ENCODE measurements around the gene CRLF3. TPM values are rescaled to one million over a fixed set of nuclear protein-coding genes. Genes with fewer than 3 reads are reported as not detected.
"Not testable (repeated sequence)": the region's sequence is repeated elsewhere in the genome, so short reads cannot be mapped to it uniquely, and the experiment has no call there.

Gene CRLF3
- total RNA-seq, 1 donor from 2014 or later = 6.1 TPM

DNA sequence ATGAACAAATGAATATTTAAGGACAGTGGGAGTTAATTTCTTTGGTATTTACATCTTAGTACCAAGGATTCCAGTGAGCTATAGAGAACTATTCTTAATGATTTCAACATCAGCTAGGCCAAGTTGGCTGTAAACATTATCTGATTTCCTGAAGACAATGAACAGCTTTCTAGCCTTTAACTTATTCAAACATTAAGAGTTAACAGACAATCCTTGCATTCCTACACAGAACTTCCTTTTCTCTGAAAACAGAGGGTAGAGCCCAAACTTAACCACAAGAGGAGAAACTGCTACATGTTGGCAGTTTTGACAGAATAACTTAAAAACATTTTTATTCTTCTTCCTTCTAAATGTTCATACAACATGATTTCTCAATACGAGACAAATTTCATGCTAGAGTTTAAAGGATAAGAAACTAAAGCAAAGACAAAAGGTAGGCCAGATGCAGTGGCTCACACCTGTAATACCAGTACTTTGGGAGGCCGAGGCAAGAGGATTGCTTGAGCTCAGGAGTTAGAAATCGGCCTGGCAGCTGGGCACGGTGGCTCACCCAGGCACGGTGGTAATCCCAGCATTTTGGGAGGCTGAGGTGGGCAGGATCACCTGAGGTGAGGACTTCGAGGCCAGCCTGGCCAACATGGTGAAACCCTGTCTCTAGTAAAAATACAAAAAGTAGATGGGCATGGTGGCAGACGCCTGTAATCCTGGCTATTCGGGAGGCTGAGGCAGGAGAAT lies 4.4 kb downstream of the CRLF3 start:
- DNase-seq = no peak
- intact Hi-C loops (cut with micrococcal nuclease) = no loop called here
- no peak for ATAC-seq

DNA sequence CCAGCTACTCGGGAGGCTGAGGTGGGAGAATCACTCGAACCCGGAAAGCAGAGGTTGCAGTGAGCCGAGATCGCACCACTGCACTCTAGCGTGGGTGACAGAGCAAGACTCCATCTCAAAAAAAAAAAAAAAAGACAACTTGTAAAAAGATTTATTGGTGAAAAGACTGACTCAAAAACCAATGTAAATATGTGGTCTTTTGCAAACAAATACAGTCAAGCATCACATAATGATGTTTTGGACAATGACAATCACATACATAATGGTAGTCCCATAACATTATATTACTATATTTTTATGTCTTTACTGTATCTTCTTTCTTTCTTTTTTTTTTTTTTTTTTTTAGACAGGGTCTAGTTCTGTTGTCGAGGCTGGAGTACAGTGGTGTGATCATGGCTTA lies 8.3 kb downstream of the CRLF3 start:
- DNase-seq (no peak), ATAC-seq (no peak)
- intact Hi-C loops (cut with micrococcal nuclease) = no loop called here

DNA sequence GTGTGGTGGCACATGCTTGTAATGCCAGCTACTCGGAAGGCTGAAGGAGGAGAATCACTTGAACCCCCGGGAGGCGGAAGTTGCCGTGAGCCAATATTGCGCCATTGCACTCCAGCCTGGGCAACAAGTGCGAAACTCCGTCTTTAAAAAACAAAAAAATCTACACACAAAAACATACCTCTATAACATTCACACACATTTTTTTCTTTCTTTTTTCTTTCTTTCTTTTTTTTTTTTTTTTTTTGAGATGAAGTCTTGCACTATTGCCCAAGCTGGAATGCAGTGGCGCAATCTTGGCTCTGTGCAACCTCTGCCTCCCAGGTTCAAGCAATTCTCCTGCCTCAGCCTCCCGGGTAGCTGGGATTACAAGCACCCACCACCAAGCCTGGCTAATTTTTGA lies 9.6 kb downstream of the CRLF3 start:
- ATAC-seq; intact Hi-C loops (cut with micrococcal nuclease): not testable (repeated sequence)
- peak; percentile 44 for DNase-seq

DNA sequence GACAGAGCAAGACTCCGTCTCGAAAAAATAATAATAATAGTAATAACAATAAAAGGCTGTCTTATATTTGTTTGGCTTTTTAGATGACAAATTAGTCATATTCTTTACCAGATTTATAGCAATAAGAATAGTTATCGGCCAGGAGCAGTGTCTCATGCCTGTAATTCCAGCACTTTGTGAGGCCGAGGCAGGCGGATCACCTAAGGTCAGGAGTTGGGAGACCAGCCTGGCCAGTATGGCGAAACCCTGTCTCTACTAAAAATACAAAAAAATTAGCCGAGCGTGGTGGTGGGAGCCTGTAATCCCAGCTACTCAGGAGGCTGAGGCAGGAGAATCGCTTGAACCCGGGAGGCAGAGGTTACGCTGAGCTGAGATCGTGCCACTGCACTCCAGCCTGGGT lies 10.3 kb downstream of the CRLF3 start:
- ATAC-seq; intact Hi-C loops (cut with micrococcal nuclease): not testable (repeated sequence)

DNA sequence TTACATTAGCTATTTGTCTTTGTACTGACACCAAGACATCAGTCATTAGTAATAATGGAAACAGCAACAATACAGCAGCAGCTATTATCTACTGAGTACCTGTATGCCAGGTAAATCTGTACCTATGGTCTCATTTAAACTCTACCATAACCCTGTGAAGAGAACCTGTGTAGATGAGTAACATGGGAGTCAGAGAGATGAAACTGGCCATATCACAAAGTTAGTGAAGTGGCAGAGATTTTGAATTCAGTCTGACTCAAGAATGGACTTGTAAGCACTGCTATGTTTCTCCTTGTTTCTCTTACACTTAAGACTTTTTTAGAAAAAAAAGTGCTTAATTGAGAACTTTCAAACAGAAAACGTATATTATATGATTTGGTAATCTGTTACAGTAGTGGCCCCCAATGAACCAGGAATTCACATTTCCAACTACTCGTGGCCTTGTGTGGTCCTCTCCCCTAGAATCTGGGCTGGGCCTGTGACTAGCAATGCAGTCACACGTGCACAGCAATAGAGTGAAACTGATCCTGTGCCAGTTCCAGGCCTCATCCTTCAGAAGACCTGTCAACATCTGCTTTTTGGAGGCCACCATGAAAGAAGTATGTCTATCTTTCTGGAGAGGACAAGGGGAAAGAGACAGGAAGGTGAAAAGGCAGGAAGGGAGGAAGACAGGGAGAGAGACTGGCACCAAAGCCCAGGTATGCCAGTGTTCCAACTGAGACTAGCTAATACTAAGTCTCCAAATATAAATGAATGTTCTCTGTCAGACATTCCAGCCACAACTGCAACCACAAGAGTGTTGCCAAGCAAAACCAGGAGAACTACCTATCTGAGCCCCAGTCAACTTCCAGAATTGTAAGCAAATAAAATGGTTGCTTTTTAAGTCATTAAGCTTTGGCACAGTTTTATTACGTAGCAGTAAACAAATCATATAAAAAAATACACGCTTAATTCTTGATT lies 12.0 kb downstream of the CRLF3 start:
- intact Hi-C loops (cut with micrococcal nuclease) = no loop called here
- ATAC-seq = peak; percentile 41
- no peak for DNase-seq

More for the DNA sequence above, 10.3 kb downstream of the CRLF3 start:
- not testable (repeated sequence) for DNase-seq

DNA sequence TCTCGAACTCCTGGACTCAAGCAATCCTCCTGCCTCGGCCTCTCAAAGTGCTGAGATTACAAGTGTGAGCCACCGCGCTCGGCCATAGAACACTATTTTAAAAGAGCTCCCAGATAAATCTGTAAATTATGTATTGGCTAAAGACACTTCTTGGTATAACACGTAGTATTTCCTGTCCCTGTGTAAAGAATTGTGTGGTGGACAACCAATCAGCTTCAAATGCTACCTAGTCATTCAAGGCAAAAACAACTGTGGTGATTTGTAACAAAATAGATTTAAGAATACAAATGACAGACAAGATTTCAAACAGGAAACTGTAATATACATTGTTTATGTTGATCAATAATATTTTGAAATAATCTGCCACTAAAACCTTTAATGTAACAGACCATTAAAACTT lies 14.6 kb downstream of the CRLF3 start:
- DNase-seq = no peak
- no peak for ATAC-seq
- intact Hi-C loops (cut with micrococcal nuclease) = no loop called here

DNA sequence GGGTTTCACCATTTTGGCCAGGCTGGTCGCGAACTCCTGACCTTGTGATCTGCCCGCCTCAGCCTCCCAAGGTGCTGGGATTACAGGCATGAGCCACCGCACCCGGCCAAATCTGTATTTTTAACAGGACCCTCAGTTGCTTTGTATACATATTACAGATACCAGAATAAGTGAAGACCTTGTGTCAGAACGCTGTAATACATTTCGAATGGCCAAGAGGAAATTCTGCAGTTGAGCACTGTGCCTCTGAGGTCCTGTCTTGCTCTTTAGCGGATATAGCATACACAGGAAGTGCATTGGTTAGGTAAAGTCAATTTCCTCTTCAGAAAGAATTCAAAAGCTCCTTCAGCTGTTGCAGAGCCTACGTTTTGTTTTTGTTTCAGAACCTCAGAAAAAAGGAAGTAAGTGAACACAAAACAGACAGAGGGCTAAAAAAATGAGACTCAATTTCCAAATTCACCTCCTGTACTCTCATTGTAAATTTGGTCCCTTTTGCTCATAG lies 15.7 kb downstream of the CRLF3 start:
- ATAC-seq (peak; percentile 53), DNase-seq (no peak)
- intact Hi-C loops (cut with micrococcal nuclease) = no loop called here

DNA sequence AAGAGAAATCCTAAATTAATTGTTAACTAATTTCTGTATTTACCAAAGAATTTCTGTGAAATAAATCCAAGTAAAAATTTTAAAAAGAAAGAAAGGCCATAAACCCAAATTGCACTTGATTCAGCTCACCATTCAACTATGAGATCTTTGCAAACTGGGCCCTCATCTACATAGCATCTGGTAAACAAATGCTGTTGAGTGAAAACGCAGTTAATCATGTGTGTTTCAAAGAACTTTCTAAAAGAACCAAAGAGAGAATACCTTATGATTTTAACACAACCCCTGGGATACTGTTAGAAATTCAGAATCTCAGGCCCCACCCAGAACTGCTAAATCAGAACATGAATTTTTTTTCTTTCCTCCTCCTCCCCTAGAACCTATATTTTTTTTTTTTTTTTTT lies 16.6 kb downstream of the CRLF3 start:
- intact Hi-C loops (cut with micrococcal nuclease) = no loop called here
- no peak for DNase-seq
- no peak for ATAC-seq

DNA sequence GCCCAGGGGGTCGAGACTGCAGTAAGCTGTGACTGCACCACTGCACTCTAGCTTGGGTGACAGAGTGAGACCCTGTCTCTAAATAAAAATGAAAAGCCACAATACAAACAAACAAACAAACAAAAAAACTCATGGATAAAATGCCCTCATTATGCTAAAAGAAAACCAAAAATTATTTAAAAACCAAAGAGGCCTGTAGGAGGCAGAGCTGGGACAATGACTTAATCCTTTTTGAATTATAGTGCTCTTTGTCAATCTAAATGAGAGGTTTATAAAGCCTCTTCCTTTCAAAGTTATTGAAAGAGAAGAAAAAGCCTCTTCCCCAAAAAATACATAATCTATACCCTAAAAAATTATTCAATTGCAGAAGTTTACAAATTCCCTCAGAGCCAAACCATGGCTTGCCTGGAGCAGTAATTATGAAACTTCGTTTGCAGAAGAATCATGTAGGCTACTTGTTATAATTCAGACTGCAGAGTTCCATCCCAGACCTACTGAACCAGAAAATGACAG lies 18.5 kb downstream of the CRLF3 start:
- ATAC-seq (no peak), DNase-seq (no peak)
- intact Hi-C loops (cut with micrococcal nuclease) = no loop called here

DNA sequence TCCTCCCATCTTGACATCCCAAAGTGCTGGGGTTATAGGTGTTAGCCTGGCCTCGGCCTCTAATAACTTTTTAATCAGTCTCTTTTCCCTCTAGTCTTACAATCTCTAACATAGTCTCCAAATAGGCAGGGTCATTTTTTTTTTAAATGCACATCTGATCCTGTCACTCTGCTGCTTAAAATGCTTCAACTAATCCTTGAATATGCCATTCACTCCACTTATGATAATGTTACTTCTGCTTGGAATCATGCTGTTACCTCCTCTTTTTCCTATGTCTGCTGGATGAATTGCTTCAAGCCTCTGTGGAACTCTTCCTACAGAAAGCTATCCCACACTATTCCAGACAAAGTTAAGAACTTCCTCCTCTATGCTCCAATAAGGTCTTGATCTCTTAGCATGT lies 22.8 kb downstream of the CRLF3 start:
- ATAC-seq = no peak
- intact Hi-C loops (cut with micrococcal nuclease) = no loop called here
- DNase-seq = no peak

DNA sequence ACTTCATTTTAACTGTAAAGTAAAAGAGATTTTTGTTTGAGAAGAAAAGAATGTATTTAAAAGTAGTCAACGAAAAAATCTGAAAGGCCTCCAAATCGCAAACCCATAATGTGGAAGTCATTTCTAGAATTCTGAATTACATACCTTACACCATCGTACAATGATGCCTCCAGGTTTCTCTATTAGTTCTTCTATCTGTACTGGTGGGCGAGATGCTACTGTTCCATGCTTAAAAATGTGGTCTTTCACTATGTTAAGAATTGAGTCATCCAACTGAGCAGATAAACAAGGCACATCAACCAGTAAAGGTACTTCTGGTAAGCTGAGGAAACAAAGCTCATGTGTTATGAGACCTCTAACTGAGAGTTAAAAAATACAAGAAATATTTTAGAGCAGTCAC lies 28.5 kb downstream of the CRLF3 start:
- ATAC-seq (no peak), DNase-seq (no peak)
- intact Hi-C loops (cut with micrococcal nuclease) = no loop called here

DNA sequence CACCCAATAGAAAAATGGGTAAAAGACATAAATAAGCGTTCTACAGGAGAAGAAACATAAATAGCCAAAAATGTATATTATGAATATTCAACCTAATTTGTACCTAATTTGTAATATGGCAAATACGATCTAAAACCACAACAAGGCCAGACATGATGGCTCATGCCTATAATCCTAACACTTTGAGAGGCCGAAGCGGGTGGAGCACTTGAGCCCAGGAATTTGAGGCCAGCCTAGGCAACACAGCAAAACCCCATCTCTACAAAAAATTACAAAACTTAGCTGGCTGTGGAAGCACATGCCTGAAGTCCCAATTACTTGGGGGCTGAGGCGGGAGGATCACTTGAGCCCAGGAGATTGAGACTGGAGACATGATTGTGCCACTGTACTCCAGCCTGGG lies 30.1 kb downstream of the CRLF3 start:
- no peak for DNase-seq
- intact Hi-C loops (cut with micrococcal nuclease) = no loop called here
- ATAC-seq = no peak

DNA sequence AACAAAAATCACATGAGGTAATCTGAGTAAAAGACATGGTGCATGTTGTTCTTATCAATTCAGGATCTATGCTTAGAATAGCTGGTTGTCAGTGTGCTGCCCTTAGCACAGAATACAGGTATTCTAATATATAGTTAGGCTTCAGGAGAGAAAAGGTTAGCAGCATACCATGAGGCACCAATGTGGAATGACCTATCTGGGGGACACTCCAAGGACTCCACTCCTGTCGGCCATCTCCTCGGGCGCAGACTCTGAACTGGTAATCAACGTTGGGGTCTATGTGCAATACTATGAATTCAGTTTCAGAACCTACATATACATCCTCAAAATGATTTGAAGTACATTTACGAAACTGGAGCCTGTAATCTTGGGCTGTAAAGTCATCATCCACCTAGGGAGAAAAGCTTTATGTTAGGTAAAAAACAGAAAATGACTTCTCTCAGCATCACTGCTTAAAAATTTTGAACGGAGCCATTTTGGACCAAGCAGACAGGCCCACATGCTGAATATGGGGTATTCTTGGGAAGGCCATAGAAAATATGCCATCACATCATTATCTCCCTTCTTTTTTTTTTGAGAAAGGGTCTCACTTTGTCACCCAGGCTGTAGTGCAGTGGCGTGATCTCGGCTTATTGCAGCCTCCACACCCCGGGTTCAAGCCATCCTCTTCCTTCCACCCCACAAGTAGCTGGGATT lies 31.1 kb downstream of the CRLF3 start:
- DNase-seq = no peak
- intact Hi-C loops (cut with micrococcal nuclease) = no loop called here
- no peak for ATAC-seq

DNA sequence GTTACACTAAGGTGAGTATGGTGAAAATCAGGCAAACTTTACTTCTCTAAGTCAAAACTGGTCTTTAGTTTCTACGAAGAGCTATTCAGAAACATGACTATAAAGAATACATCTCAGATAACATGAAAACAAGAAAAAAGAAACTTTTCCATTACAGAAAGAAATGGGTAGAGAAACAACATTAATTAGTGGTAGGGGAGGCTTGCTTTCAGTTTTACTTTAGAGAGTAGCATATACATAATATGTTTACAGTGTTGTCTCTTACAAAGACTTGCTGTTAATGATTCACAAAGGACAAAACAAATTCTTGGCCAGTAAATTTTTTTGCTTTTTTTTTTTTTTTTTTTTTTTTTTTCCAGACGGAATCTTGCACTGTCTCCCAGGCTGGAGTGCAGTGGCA lies 34.2 kb downstream of the CRLF3 start:
- ATAC-seq (no peak), DNase-seq (no peak)
- intact Hi-C loops (cut with micrococcal nuclease) = no loop called here

DNA sequence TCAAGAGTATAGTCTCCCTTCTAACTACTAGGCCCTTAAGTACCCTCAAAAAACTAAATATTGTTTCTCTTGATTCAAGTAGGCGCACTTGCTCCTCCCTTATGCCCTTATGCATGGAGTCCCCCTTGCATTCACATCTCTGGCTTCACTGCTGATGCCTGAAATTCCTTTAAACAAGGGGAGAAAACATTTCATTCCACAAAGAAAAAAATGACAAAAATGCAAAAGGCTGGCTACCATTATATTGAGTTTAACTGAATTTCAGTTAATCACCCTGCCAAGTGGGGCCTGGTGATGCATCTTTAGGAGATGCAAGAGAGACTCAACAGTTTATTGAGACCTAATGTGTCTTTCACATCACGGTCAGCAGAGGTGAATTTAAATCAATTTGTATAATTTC lies 35.6 kb downstream of the CRLF3 start:
- intact Hi-C loops (cut with micrococcal nuclease) = no loop called here
- DNase-seq = no peak
- no peak for ATAC-seq

DNA sequence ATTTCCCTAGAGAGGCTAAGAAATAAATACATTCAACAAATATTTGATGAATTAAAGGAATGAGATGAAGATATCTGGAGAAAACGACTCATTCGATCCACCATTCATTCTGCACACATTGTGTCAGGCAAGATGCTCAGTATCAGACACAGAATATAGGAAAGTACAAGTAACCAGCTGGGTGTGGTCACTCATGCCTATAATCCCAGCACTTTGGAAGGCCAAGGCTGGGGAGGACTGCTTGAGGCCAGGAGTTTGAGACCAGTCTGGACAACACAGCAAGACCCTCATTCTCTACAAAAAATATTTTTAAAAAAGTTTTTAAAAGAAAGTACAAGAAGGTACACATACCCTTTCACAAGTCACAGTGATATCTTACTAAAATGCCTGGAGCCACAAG lies 42.3 kb downstream of the CRLF3 start:
- intact Hi-C loops (cut with micrococcal nuclease) = no loop called here
- ATAC-seq (no peak), DNase-seq (no peak)

DNA sequence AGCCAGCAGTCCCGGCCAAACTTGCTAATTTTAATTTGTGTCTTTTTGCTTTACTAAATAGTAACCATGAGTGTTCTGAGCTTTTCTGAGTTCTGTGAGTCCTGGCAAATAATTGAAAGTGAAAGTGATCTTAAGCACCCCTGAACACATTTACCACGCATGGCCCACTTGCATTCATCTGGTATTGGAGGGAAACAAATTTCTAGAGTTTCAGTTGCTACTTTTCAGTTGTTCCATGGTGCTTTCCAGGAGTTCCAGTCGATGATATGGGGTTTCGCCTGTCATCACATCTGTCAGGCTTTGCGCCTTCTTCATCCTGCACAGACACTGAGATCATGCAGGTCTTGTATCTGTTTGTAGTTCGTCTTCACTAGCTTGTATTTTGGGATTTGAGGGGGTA lies 44.1 kb downstream of the CRLF3 start:
- DNase-seq (no peak), ATAC-seq (no peak)
- intact Hi-C loops (cut with micrococcal nuclease) = no loop called here

DNA sequence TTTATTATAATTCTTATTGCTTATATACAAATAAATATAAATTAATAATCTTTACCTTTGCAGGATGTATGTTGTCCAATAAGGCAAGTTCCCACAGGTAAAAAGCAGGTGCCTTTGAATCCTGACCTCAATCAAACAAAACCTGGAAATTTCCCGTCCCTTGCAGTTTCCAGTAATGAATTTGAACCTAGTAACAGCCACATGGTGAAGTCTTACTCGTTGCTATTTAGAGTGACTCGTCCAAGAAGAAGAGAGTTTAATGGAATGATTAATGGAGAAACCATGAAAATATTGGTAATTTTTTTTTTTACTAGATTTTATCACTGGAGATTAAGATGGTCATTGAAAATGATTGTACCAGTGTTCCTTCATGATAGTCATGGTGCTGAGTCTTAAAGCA lies 55.7 kb downstream of the CRLF3 start:
- ATAC-seq; intact Hi-C loops (cut with micrococcal nuclease); DNase-seq: not testable (repeated sequence)

DNA sequence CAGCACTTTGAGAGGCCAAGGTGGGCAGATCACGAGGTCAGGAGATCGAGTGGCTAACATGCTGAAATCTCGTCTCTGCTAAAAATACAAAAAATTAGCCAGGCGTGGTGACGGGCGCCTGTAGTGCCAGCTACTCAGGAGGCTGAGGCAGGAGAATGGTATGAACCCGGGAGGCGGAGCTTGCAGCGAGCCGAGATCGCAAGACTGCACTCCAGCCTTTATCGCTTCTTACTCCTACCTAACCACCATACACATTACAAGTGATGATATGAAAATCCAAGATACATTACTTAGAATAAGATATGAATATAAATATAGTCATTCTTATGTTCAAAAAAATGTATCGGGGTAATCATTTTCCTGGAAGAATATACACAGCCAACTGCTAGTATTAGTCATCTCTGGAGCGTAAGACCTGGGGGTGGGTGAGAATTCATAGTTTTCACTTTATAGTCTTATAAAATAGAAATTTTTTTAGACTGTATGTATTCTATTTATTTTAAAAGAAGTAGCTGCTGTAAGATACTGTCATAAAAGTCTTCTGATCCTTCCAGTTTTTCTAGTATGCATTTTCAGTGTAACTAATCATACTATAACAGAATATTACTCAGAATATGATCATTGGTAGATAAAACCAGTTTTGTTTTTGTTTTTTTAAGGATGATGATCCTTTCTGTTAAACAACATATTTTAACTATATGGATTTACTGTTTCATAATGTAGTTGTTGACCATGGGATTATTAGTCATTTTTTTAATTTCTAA lies 56.7 kb downstream of the CRLF3 start:
- DNase-seq; ATAC-seq; intact Hi-C loops (cut with micrococcal nuclease): not testable (repeated sequence)
